H1 (cell line): ENCODE measurements around the gene SYNRG. TPM values are rescaled to one million over a fixed set of nuclear protein-coding genes. Genes with fewer than 3 reads are reported as not detected.

Experiments used
- CTCF ChIA-PET: fragments of 300-600 bp; sonication (Branson Sonifier 250); formaldehyde crosslinking; loops from one replicate; lab custom pipeline; 2021; ENCODE audit not compliant: partially characterized antibody; lab: Charles Lee
- POLR2A ChIA-PET: fragments of 300-600 bp; sonication (Branson Sonifier 250); formaldehyde crosslinking; loops from one replicate; lab custom pipeline; 2021; ENCODE audit warnings: inconsistent platforms; ENCODE audit not compliant: partially characterized antibody; lab: Charles Lee
- DNase-seq, 2 experiments: peaks; one replicate each; pipeline versions ENCODE4 v3.0.0 to v3.0.0-alpha.2; 2010 to 2022; ENCODE audit warnings: low spot score in 2 of 2, low read depth in 1 of 2, mixed read lengths in 1 of 2
- FAIRE-seq: peaks from 2 replicates; lab custom pipeline; 2011; peaks lifted over from hg19 to GRCh38; lab: Jason Lieb, UNC
- H2AFZ ChIP-seq: 2 replicates; pipeline ENCODE4 v1.8.1; 2012; ENCODE audit warnings: low read length, inconsistent platforms
- H2AK5ac ChIP-seq: 2 replicates; pipeline ENCODE4 v1.6.1; 2013; ENCODE audit warnings: low read depth, low read length
- H2BK120ac ChIP-seq: replicated peaks from 2 replicates; pipeline ENCODE3; 2013; ENCODE audit warnings: low read depth, low read length, inconsistent platforms
- H2BK12ac ChIP-seq: 2 replicates; pipeline ENCODE4 v1.6.1; 2013; ENCODE audit warnings: low read depth, low read length
- H2BK15ac ChIP-seq: 2 replicates; pipeline ENCODE4 v1.6.1; 2013; ENCODE audit warnings: low read length
- H2BK20ac ChIP-seq: 2 replicates; pipeline ENCODE4 v1.6.1; 2013; ENCODE audit warnings: low read length
- H2BK5ac ChIP-seq: 2 replicates; pipeline ENCODE4 v1.6.1; 2013; ENCODE audit warnings: low read depth, low read length
- H3K14ac ChIP-seq: 2 replicates; pipeline ENCODE4 v1.6.1; 2013; ENCODE audit warnings: inconsistent platforms; ENCODE audit not compliant: insufficient read length
- H3K18ac ChIP-seq: 2 replicates; pipeline ENCODE4 v1.6.1; 2013; ENCODE audit warnings: low read length; ENCODE audit errors: extremely low read depth
- H3K23ac ChIP-seq: 2 replicates; pipeline ENCODE4 v1.6.1; 2013; ENCODE audit warnings: inconsistent platforms; ENCODE audit not compliant: insufficient read length
- H3K23me2 ChIP-seq: 2 replicates; pipeline ENCODE4 v1.6.1; 2013; ENCODE audit warnings: low read depth, low read length
- H3K27ac ChIP-seq: 2 replicates; pipeline ENCODE4 v1.6.1; 2011; ENCODE audit warnings: low read depth, low read length, inconsistent platforms
- H3K27me3 ChIP-seq, 4 experiments: replicated peaks in 1 of 4; 1 replicate in 1 of 4; 2 replicates in 3 of 4; pipeline versions ENCODE4 v1.6.1 to v1.8.1; 2011 to 2013; ENCODE audit warnings: low read length in 3 of 4, mild to moderate bottlenecking in 3 of 4, inconsistent platforms in 2 of 4, mixed read lengths in 2 of 4, moderate library complexity in 1 of 4; ENCODE audit not compliant: control insufficient read depth in 3 of 4, insufficient read depth in 3 of 4; ENCODE audit errors: extremely low read depth in 1 of 4
- H3K36me3 ChIP-seq, 4 experiments: 2 replicates each; pipeline versions ENCODE4 v1.6.1 to v1.8.1; 2011 to 2013; ENCODE audit warnings: mild to moderate bottlenecking in 4 of 4, low read length in 3 of 4, moderate library complexity in 2 of 4, control low read depth in 1 of 4, inconsistent platforms in 1 of 4; ENCODE audit not compliant: insufficient read depth in 4 of 4, control insufficient read depth in 2 of 4
- H3K4ac ChIP-seq: replicated peaks from 2 replicates; pipeline ENCODE3; 2013; ENCODE audit warnings: low read length, low read depth, mixed read lengths, inconsistent platforms; ENCODE audit not compliant: insufficient read length
- H3K4me1 ChIP-seq, 4 experiments: replicated peaks in 1 of 4; 1 replicate in 1 of 4; 2 replicates in 3 of 4; pipeline versions ENCODE4 v1.6.1 to v1.8.1; 2011 to 2013; ENCODE audit warnings: low read length in 3 of 4, inconsistent platforms in 2 of 4, mixed read lengths in 1 of 4; ENCODE audit not compliant: insufficient read depth in 4 of 4, control insufficient read depth in 3 of 4
- H3K4me2 ChIP-seq, 2 experiments: 2 replicates each; pipeline versions ENCODE4 v1.6.1 to v1.8.1; 2011 to 2013; ENCODE audit warnings: low read depth in 2 of 2, low read length in 2 of 2, control low read depth in 1 of 2, inconsistent platforms in 1 of 2, mild to moderate bottlenecking in 1 of 2; ENCODE audit not compliant: insufficient read depth in 1 of 2
- H3K4me3 ChIP-seq, 4 experiments: fragments of 200-600, 300-600 bp in 1 of 4; sonication (generic), shearing (Covaris generic), sonication (Bioruptor Twin) in 1 of 4; 2 replicates each; pipeline versions ENCODE4 v1.5.1 to v1.8.1; 2011 to 2016; ENCODE audit warnings: low read length in 4 of 4, low read depth in 3 of 4, control low read depth in 2 of 4, inconsistent platforms in 2 of 4, mild to moderate bottlenecking in 2 of 4, mixed read lengths in 1 of 4, moderate library complexity in 1 of 4; ENCODE audit not compliant: insufficient read depth in 2 of 4; ENCODE audit errors: extremely low read depth in 1 of 4
- H3K56ac ChIP-seq: replicated peaks from 2 replicates; pipeline ENCODE3; 2013; ENCODE audit warnings: low read depth, mild to moderate bottlenecking, mixed read lengths, low read length, inconsistent platforms; ENCODE audit not compliant: insufficient read length
- H3K79me1 ChIP-seq: 2 replicates; pipeline ENCODE4 v1.6.1; 2013; ENCODE audit warnings: low read depth, low read length, control low read depth
- H3K79me2 ChIP-seq, 2 experiments: 2 replicates each; pipeline versions ENCODE4 v1.6.1 to v1.8.1; 2012 to 2013; ENCODE audit warnings: low read length in 2 of 2, mild to moderate bottlenecking in 2 of 2, inconsistent platforms in 1 of 2; ENCODE audit not compliant: insufficient read depth in 2 of 2, control insufficient read depth in 1 of 2
- H3K9ac ChIP-seq, 4 experiments: replicated peaks in 1 of 4; 1 replicate in 1 of 4; 2 replicates in 3 of 4; pipeline versions ENCODE4 v1.6.1 to v1.8.1; 2011 to 2013; ENCODE audit warnings: low read depth in 3 of 4, low read length in 3 of 4, control low read depth in 2 of 4, mild to moderate bottlenecking in 2 of 4, moderate library complexity in 2 of 4, inconsistent platforms in 1 of 4; ENCODE audit errors: extremely low read depth in 1 of 4
- H3K9me3 ChIP-seq, 2 experiments: 2 replicates each; pipeline versions ENCODE4 v1.6.1 to v1.8.1; 2012 to 2013; ENCODE audit warnings: mild to moderate bottlenecking in 2 of 2, moderate library complexity in 2 of 2, control low read depth in 1 of 2, inconsistent platforms in 1 of 2, low read depth in 1 of 2, low read length in 1 of 2, mixed read lengths in 1 of 2; ENCODE audit not compliant: insufficient read depth in 2 of 2
- H4K20me1 ChIP-seq, 2 experiments: replicated peaks in 1 of 2; 2 replicates each; pipeline versions ENCODE3 to v1.8.1; 2011 to 2013; ENCODE audit warnings: inconsistent platforms in 2 of 2, low read length in 2 of 2, mild to moderate bottlenecking in 1 of 2; ENCODE audit not compliant: insufficient read depth in 2 of 2, control insufficient read depth in 1 of 2
- H4K5ac ChIP-seq: 2 replicates; pipeline ENCODE4 v1.6.1; 2013; ENCODE audit warnings: low read length, low read depth, mixed read lengths, inconsistent platforms; ENCODE audit not compliant: insufficient read length
- H4K8ac ChIP-seq: 2 replicates; pipeline ENCODE4 v1.8.0; 2013; ENCODE audit warnings: mild to moderate bottlenecking, moderate library complexity, low read length, inconsistent platforms; ENCODE audit not compliant: insufficient read depth; ENCODE audit errors: extremely low read depth
- H4K91ac ChIP-seq: replicated peaks from 2 replicates; pipeline ENCODE3; 2013; ENCODE audit warnings: low read length, mixed read lengths, inconsistent platforms; ENCODE audit not compliant: insufficient read length
- ATF3 ChIP-seq: IDR thresholded peaks from 2 replicates; pipeline ENCODE4 v1.6.1; 2011; ENCODE audit warnings: low read depth, mild to moderate bottlenecking, low read length; ENCODE audit not compliant: insufficient read depth
- BCL11A ChIP-seq, 2 experiments: IDR thresholded peaks; one replicate each; pipeline ENCODE4 v1.6.1; 2011; ENCODE audit warnings: low read depth in 2 of 2, low read length in 2 of 2, mild to moderate bottlenecking in 2 of 2
- BRCA1 ChIP-seq: IDR thresholded peaks from 2 replicates; pipeline ENCODE4 v1.6.1; 2012; ENCODE audit warnings: low read depth, low read length, improper control_type of control experiment
- CHD1 ChIP-seq: IDR thresholded peaks from 2 replicates; pipeline ENCODE4 v1.6.1; 2012; ENCODE audit warnings: low read depth, low read length, improper control_type of control experiment
- RNF2 ChIP-seq: fragments of 200-900, 300-1000 bp; sonication (generic); IDR thresholded peaks from 2 replicates; pipeline ENCODE4 v1.7.1; 2016; ENCODE audit warnings: borderline replicate concordance, low read depth, mild to moderate bottlenecking, antibody characterized with exemption, low read length; ENCODE audit not compliant: poor library complexity, severe bottlenecking; ENCODE audit errors: missing control alignments
- SIRT6 ChIP-seq: IDR thresholded peaks from one replicate; pipeline ENCODE4 v1.7.1; 2012; ENCODE audit warnings: low read length, inconsistent platforms
- SRF ChIP-seq: IDR thresholded peaks from 2 replicates; pipeline ENCODE4 v1.6.1; 2011; ENCODE audit warnings: mild to moderate bottlenecking, low read depth, low read length, moderate library complexity
- USF2 ChIP-seq: IDR thresholded peaks from 2 replicates; pipeline ENCODE4 v1.6.1; 2011; ENCODE audit warnings: low read length, improper control_type of control experiment
- WGBS, 2 experiments: shearing (Covaris generic) in 1 of 2; methylation state at CpG; one replicate each; pipeline versions ENCODE4 v1.1.6 to v1.1.7; 2013 to 2015; ENCODE audit warnings: low lambda C conversion rate in 2 of 2, mixed read lengths in 2 of 2, inconsistent platforms in 1 of 2, low coverage in 1 of 2, missing lambda C conversion rate in 1 of 2; ENCODE audit not compliant: insufficient replicate concordance in 2 of 2, insufficient coverage in 1 of 2, insufficient read length in 1 of 2; ENCODE audit errors: extremely low coverage in 1 of 2, missing lambda C conversion rate in 1 of 2; 5-methylcytosine and 5-hydroxymethylcytosine counted together
- polyA plus RNA-seq, 7 experiments: library from polyadenylated mRNA; depleted of rRNA in 3 of 7; stranded (reverse) in 5 of 7; unstranded in 2 of 7; fragments of >200 nt in 5 of 7; fragments of 200-250 nt in 2 of 7; gene quantifications; 1 replicate in 5 of 7; 2 replicates in 1 of 7; 4 replicates in 1 of 7; pipeline versions ENCODE4 v1.2.1 to v1.2.3, GENCODE V29; 2011 to 2013; ENCODE audit warnings: missing spikeins in 2 of 7, mixed read lengths in 2 of 7
- total RNA-seq: library from RNA; stranded (reverse); fragmentation: NEBNext Ultra II Directional; extraction: Animal tissue kit (Norgen Biotek cat#: 25700); gene quantifications from 2 replicates; pipeline ENCODE4 v1.2.1, GENCODE V29; 2021

Gene SYNRG
- total and polyA plus RNA-seq, 2 of the 8 experiments (the other 6 are each of a cell fraction or from before 2014, with no cell fraction given) = 7.7 to 31.7 TPM

- Histone ChIP-seq H3K4me2 (no peak overlapping the region), H3K56ac (no peak overlapping the region), H4K8ac (no peak overlapping the region), H3K27ac (no peak overlapping the region), H2BK15ac (no peak overlapping the region), H3K36me3 (no peaks in the 10 kb centered on the region), H2BK20ac (no peak overlapping the region), H4K20me1 (peaks cover 4 to 10% of the 10 kb centered on the region in 2 experiments), H2BK12ac (no peak overlapping the region), H3K79me2 (peaks cover 0 to 45% of the 10 kb centered on the region in 2 experiments; a peak in 3 of 4 replicates), H2BK5ac (no peak overlapping the region), H3K23ac (no peak overlapping the region), H3K9me3 (no peaks in the 10 kb centered on the region), H3K4me1 (peaks cover 0 to 3% (median 1%) of the 10 kb centered on the region in 4 experiments; a peak in 3 of 7 replicates), H2AK5ac (no peak overlapping the region), H2BK120ac (no peak overlapping the region), H4K5ac (no peak overlapping the region), H4K91ac (no peak overlapping the region), H3K9ac (no peak overlapping the region), H3K18ac (no peak overlapping the region), H3K4ac (no peak overlapping the region), H3K27me3 (no peaks in the 10 kb centered on the region), H3K79me1 (peaks cover 17% of the 10 kb centered on the region), H3K4me3 (no peak overlapping the region), H3K23me2 (no peaks in the 10 kb centered on the region), H3K14ac (no peak overlapping the region), H2AFZ (no peak overlapping the region)
- no peak for TF ChIP-seq USF2
- TF ChIP-seq BRCA1 = no peak
- no peak for TF ChIP-seq SIRT6
- TF ChIP-seq ATF3 = no peak
- no peak for TF ChIP-seq RNF2
- no peak for TF ChIP-seq SRF
- no peak for TF ChIP-seq CHD1
- no peak for TF ChIP-seq BCL11A (IDR thresholded peaks at IDR 0.05; ENCODE audit: low read depth in 2 of 2, low read length in 2 of 2)
- FAIRE-seq = no peak
- CTCF ChIA-PET = interaction anchor here (0.6 to 4.2 kb wide), 8 partner anchors 10 to 103 kb away, joined by 3 to 27 read pairs (median 6); no protein-coding TSS in a partner anchor
- WGBS, 2 experiments = 100% methylated on average over 3 of the region's 3 CpGs; no CpG with 5 or more reads in 1 of the 2 experiments
- POLR2A ChIA-PET = interaction anchor here (0.9 to 2.8 kb wide), 2 partner anchors 11 to 14 kb away, joined by 3 to 8 read pairs; no protein-coding TSS in a partner anchor
- DNase-seq = no peak
These were observed 103.9 kb downstream of the SYNRG start for GRCh38 chr17:37505333-37505732.
